HG03025 (cell line): ENCODE data around the gene AGPAT1.
"Not testable (repeated sequence)": the region's sequence is repeated elsewhere in the genome, so short reads cannot be mapped to it uniquely, and the experiment has no call there.

ENCODE experiments used
- ATAC-seq: cut with Tn5 transposase; IDR thresholded peaks from one replicate; pipeline ENCODE4 v1.9.1; 2021; ENCODE audit warnings: mild to moderate bottlenecking, moderate library complexity; ENCODE audit not compliant: unreplicated experiment, low FRiP score

Gene AGPAT1

GRCh38 chr6:32187725-32188380 is 12.0 kb upstream of the AGPAT1 start:
- ATAC-seq = not testable (repeated sequence)

- no peak for ATAC-seq
Measured at GRCh38 chr6:32187009-32187709, 11.3 kb upstream of the AGPAT1 start.

GRCh38 chr6:32186151-32186840 is 10.4 kb upstream of the AGPAT1 start:
- not testable (repeated sequence) for ATAC-seq

GRCh38 chr6:32185681-32186131 is 9.8 kb upstream of the AGPAT1 start:
- not testable (repeated sequence) for ATAC-seq

- ATAC-seq = no peak
Measured at GRCh38 chr6:32184084-32184640, 8.3 kb upstream of the AGPAT1 start, which contains the start of gene AGER. TSS of gene AGER (minus strand) at chr6:32184253. CDS start at chr6:32184222, 31 bp downstream.

- no peak for ATAC-seq
Measured at GRCh38 chr6:32183483-32184083, 7.7 kb upstream of the AGPAT1 start.

- ATAC-seq = no peak
Measured at GRCh38 chr6:32183030-32183429, 7.1 kb upstream of the AGPAT1 start.

GRCh38 chr6:32182555-32182981 is 6.7 kb upstream of the AGPAT1 start:
- no peak for ATAC-seq

GRCh38 chr6:32181915-32182529 is 6.1 kb upstream of the AGPAT1 start:
- no peak for ATAC-seq

- no peak for ATAC-seq
Measured at GRCh38 chr6:32181148-32181702, 5.3 kb upstream of the AGPAT1 start.

GRCh38 chr6:32179766-32180405 is 4.0 kb upstream of the AGPAT1 start:
- ATAC-seq = no peak

GRCh38 chr6:32178547-32179440 is 2.9 kb upstream of the AGPAT1 start:
- ATAC-seq = no peak

GRCh38 chr6:32177788-32178546 is 2.1 kb upstream of the AGPAT1 start, which contains the start of gene RNF5:
TSS of gene RNF5 (plus strand) at chr6:32178405. CDS start at chr6:32178512, 107 bp downstream.
- peak; percentile 73 for ATAC-seq

- peak; percentile 0 for ATAC-seq
Measured at GRCh38 chr6:32177183-32177787, 1.4 kb upstream of the AGPAT1 start.

- ATAC-seq = no peak
Measured at GRCh38 chr6:32176476-32177182, 745 bp upstream of the AGPAT1 start.

- no peak for ATAC-seq
Measured at GRCh38 chr6:32175322-32175710, 568 bp downstream of the AGPAT1 start.

- ATAC-seq = no peak
Measured at GRCh38 chr6:32174416-32174815, 1.5 kb downstream of the AGPAT1 start.
